Coronary artery (tissue), 2 donors: Measurements from ENCODE around the gene LLGL2.
A peak's percentile ranks its signal among the peaks of the same experiment; 100 is the strongest.

Source experiments
- DNase-seq: peaks from one replicate; pipeline ENCODE4 v3.0.0-alpha.2; 2017; ENCODE audit warnings: low spot score
- H3K27ac ChIP-seq, 2 donors: fragments of 200-600 bp; sonication (generic); one replicate each; pipeline ENCODE4 v1.5.1; 2016 to 2019
- H3K4me3 ChIP-seq: fragments of 200-600 bp; sonication (generic); 2 replicates; pipeline ENCODE4 v1.5.1; 2016; ENCODE audit warnings: mild to moderate bottlenecking, moderate library complexity
- CTCF ChIP-seq: fragments of 200-600 bp; sonication (generic); IDR thresholded peaks from one replicate; pipeline ENCODE4 v1.5.1; 2019; ENCODE audit warnings: antibody characterized with exemption

Gene LLGL2

GRCh38 chr17:75504347-75505151, 20.9 kb upstream of the LLGL2 start:
- H3K4me3 ChIP-seq = no peak overlapping the region
- H3K27ac ChIP-seq = peak overlapping the region in 1 of 2 donors; percentile 54
- peak; percentile 17 for TF ChIP-seq CTCF
- no peak for DNase-seq

- no peak for DNase-seq
- no peak for TF ChIP-seq CTCF
- H3K27ac ChIP-seq = no peak overlapping the region
Observed at GRCh38 chr17:75505152-75505409, 20.4 kb upstream of the LLGL2 start.

GRCh38 chr17:75505640-75506039, 19.9 kb upstream of the LLGL2 start:
- no peak for TF ChIP-seq CTCF
- DNase-seq = no peak
- peak overlapping the region in 1 of 2 donors; percentile 77 for H3K27ac ChIP-seq
- H3K4me3 ChIP-seq = no peak overlapping the region

More at GRCh38 chr17:75505152-75505409, 20.4 kb upstream of the LLGL2 start:
- H3K4me3 ChIP-seq = no peak overlapping the region

GRCh38 chr17:75506134-75506533, 19.4 kb upstream of the LLGL2 start:
- H3K27ac ChIP-seq = peak overlapping the region in 1 of 2 donors; percentile 77
- no peak for DNase-seq
- no peak overlapping the region for H3K4me3 ChIP-seq
- no peak for TF ChIP-seq CTCF

- H3K4me3 ChIP-seq = no peak overlapping the region
- DNase-seq = no peak
- peak overlapping the region in 1 of 2 donors; percentile 77 for H3K27ac ChIP-seq
- TF ChIP-seq CTCF = no peak
Observed at GRCh38 chr17:75506888-75507287, 18.6 kb upstream of the LLGL2 start.

- Histone ChIP-seq H3K27ac (peak overlapping the region; percentile 11 to 77), H3K4me3 (no peak overlapping the region)
- no peak for TF ChIP-seq CTCF
- no peak for DNase-seq
Observed at GRCh38 chr17:75507733-75508719, 17.5 kb upstream of the LLGL2 start.
